ENCODE measurements around the gene ACACB.

DNA sequence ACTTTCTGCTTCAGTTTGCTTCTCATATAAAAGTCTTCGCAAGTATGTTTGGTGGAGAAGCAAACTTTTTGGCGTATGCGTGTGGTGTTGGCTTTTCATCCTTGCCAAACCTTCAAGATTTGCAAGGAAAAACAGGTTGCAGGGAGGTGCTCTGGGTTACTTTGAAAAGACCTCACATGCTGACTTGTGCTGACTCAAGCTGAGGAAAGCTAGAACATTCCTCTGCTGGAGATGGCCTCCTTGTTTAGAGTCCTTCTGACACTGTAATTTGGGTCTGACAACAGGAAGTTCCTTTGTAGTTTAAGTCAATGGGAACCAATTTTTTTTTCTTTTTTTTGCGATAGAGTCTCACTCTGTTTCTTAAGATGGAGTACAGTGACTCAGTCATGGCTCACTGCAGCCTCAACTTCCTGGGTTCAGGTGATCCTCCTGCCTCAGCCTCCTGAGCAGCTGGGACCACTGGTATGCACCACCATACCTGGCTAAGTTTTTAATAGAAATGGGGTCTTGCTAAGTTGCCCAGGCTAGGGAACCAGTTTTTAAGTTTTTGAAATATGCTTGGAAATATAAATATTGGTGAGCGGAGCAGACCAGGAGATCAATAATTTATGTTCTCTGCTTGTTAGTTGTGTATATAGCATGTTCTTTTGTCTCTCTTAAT lies 2.6 kb upstream of the ACACB start:
- no peak for TF ChIP-seq CREB1 (CRISPR knock-in tag; IDR thresholded peaks at IDR 0.05)
- TF ChIP-seq NR1H2 (CRISPR knock-in tag; IDR thresholded peaks at IDR 0.05), result no peak
- TF ChIP-seq, protein P1, sequence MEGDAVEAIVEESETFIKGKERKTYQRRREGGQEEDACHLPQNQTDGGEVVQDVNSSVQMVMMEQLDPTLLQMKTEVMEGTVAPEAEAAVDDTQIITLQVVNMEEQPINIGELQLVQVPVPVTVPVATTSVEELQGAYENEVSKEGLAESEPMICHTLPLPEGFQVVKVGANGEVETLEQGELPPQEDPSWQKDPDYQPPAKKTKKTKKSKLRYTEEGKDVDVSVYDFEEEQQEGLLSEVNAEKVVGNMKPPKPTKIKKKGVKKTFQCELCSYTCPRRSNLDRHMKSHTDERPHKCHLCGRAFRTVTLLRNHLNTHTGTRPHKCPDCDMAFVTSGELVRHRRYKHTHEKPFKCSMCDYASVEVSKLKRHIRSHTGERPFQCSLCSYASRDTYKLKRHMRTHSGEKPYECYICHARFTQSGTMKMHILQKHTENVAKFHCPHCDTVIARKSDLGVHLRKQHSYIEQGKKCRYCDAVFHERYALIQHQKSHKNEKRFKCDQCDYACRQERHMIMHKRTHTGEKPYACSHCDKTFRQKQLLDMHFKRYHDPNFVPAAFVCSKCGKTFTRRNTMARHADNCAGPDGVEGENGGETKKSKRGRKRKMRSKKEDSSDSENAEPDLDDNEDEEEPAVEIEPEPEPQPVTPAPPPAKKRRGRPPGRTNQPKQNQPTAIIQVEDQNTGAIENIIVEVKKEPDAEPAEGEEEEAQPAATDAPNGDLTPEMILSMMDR (IDR thresholded peaks at IDR 0.05), result no peak
- no peak for TF ChIP-seq ZNF532 (CRISPR knock-in tag; IDR thresholded peaks at IDR 0.05; ENCODE audit: borderline replicate concordance)
- no peak for TF ChIP-seq MYBL2 (CRISPR knock-in tag; IDR thresholded peaks at IDR 0.05)
- no peak for TF ChIP-seq ETV6 (CRISPR knock-in tag; IDR thresholded peaks at IDR 0.05)
- TF ChIP-seq, protein P2, sequence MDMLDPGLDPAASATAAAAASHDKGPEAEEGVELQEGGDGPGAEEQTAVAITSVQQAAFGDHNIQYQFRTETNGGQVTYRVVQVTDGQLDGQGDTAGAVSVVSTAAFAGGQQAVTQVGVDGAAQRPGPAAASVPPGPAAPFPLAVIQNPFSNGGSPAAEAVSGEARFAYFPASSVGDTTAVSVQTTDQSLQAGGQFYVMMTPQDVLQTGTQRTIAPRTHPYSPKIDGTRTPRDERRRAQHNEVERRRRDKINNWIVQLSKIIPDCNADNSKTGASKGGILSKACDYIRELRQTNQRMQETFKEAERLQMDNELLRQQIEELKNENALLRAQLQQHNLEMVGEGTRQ (CRISPR knock-in tag; IDR thresholded peaks at IDR 0.05), result no peak
- TF ChIP-seq FOXP1 (CRISPR knock-in tag; IDR thresholded peaks at IDR 0.05; ENCODE audit: borderline replicate concordance), result no peak
- no peak for TF ChIP-seq TEAD4 (CRISPR knock-in tag; IDR thresholded peaks at IDR 0.05)
- TF ChIP-seq GABPB1 (CRISPR knock-in tag; IDR thresholded peaks at IDR 0.05), result no peak
